MV-4-11 (cell line): ENCODE data around the gene SLC6A20.

Experiments used
- DNase-seq: peaks from one replicate; lab custom pipeline; 2025; lab: John Stamatoyannopoulos, UW

SLC6A20 gene

GRCh38 chr3:45778761-45779201, 17.6 kb downstream of the SLC6A20 start:
- no peak for DNase-seq

GRCh38 chr3:45777746-45778386, 18.5 kb downstream of the SLC6A20 start:
- DNase-seq, result no peak

GRCh38 chr3:45777111-45777745, 19.1 kb downstream of the SLC6A20 start:
- no peak for DNase-seq

- DNase-seq, result no peak
Measured at GRCh38 chr3:45776611-45777010, 19.7 kb downstream of the SLC6A20 start.

- no peak for DNase-seq
Measured at GRCh38 chr3:45776301-45776595, 20.1 kb downstream of the SLC6A20 start.

GRCh38 chr3:45775571-45776300, 20.6 kb downstream of the SLC6A20 start:
- no peak for DNase-seq

GRCh38 chr3:45774581-45775521, 21.5 kb downstream of the SLC6A20 start:
- DNase-seq, result no peak

- DNase-seq, result no peak
Measured at GRCh38 chr3:45773714-45774449, 22.5 kb downstream of the SLC6A20 start.

GRCh38 chr3:45773072-45773471, 23.3 kb downstream of the SLC6A20 start:
- DNase-seq, result no peak

GRCh38 chr3:45772341-45773035, 23.8 kb downstream of the SLC6A20 start:
- no peak for DNase-seq

GRCh38 chr3:45771831-45772230, 24.5 kb downstream of the SLC6A20 start:
- DNase-seq, result no peak

GRCh38 chr3:45771166-45771775, 25.1 kb downstream of the SLC6A20 start:
- no peak for DNase-seq

GRCh38 chr3:45765958-45766357, 30.4 kb downstream of the SLC6A20 start:
- DNase-seq, result no peak

- DNase-seq, result no peak
Measured at GRCh38 chr3:45765266-45765851, 31.0 kb downstream of the SLC6A20 start.

GRCh38 chr3:45763303-45763675, 33.0 kb downstream of the SLC6A20 start:
- no peak for DNase-seq

- DNase-seq, result no peak
Measured at GRCh38 chr3:45762647-45763302, 33.6 kb downstream of the SLC6A20 start.

GRCh38 chr3:45761831-45762230, 34.5 kb downstream of the SLC6A20 start:
- no peak for DNase-seq

- peak; percentile 23 for DNase-seq
Measured at GRCh38 chr3:45760878-45761711, 35.2 kb downstream of the SLC6A20 start.

GRCh38 chr3:45759851-45760250, 36.5 kb downstream of the SLC6A20 start:
- DNase-seq, result no peak
